ENCODE results near the gene SNTG2. TPM values are rescaled to one million over a fixed set of nuclear protein-coding genes. Genes with fewer than 3 reads are reported as not detected.

Gene SNTG2
- total and polyA plus RNA-seq, 2 donors (not counting 3 experiments of a cell fraction or from before 2014, with no cell fraction given), result not detected

DNA sequence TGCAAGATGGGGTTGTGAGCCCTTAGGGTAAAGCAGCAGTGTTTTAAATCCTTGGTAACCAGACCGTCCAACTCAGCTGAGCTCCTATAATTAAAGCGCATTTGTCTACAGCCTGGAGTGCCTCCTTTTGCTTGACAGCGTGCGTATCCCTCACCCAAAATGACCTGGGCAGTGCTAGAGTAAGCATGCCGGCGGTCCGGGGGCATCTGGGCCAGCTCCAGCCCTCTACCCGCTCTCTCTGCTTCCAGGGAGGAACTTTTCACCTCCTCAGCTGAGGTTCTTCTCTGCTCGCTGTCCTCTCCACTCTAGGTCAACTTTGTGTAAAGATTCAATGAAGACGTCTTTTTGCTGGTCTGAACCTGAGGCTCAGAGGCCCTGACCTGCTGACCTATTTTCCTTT lies 360.2 kb downstream of the SNTG2 start:
- DNase-seq (ENCODE audit: low read depth, low spot score) (no peak), FAIRE-seq (no peak)
- peaks cover 6% of the 10 kb centered on the region for H3K9me3 ChIP-seq (replicated peaks; ENCODE audit: control insufficient read depth, insufficient read depth, low read length)
- BruUV-seq (replicated peaks), result no TSS peak
- no peaks in the 10 kb centered on the region for H4K20me1 ChIP-seq (replicated peaks; ENCODE audit: control insufficient read depth, extremely low read depth, insufficient read depth, low read length)
- no peak overlapping the region for H3K9ac ChIP-seq (replicated peaks; ENCODE audit: extremely low read depth, insufficient read depth, low read length)
- POLR2A ChIA-PET, result no interaction called here
- H3K27me3 ChIP-seq (ENCODE audit: control insufficient read depth in 2 of 2, insufficient read depth in 2 of 2, low read length in 2 of 2), result no peaks in the 10 kb centered on the region
- H3K4me3 ChIP-seq (replicated peaks in 1 of 3; ENCODE audit: insufficient read depth in 1 of 3, low read depth in 1 of 3, low read length in 3 of 3), result no peak overlapping the region
- H3K4me2 ChIP-seq (ENCODE audit: insufficient read depth, low read length), result no peak overlapping the region
- dilution Hi-C loops (cut with MboI; ENCODE audit: extremely low pct_ligation_motif_present, low sequenced_read_pairs), result no loop called here
- no peaks in the 10 kb centered on the region for H3K36me3 ChIP-seq (ENCODE audit: control insufficient read depth in 2 of 2, extremely low read depth in 1 of 2, insufficient read depth in 2 of 2, low read length in 2 of 2)
- CTCF ChIA-PET, result no interaction called here
- H3K9me1 ChIP-seq (replicated peaks; ENCODE audit: control insufficient read depth, extremely low read depth, insufficient read depth, low read length), result no peaks in the 10 kb centered on the region
- H2AFZ ChIP-seq (ENCODE audit: low read depth, low read length), result no peak overlapping the region
- intact Hi-C loops (cut with micrococcal nuclease), result no loop called here
- no peaks in the 10 kb centered on the region for H3K4me1 ChIP-seq (ENCODE audit: control insufficient read depth, extremely low read depth, insufficient read depth, low read length)
- no peaks in the 10 kb centered on the region for H3K79me2 ChIP-seq (ENCODE audit: control insufficient read depth, insufficient read depth, low read length)
- TF ChIP-seq POLR2A (IDR thresholded peaks at IDR 0.05; ENCODE audit: low read depth, low read length), result no peak
- no peak for TF ChIP-seq FOS (IDR thresholded peaks at IDR 0.05; ENCODE audit: borderline replicate concordance, insufficient read depth, low read length)
- no peak for TF ChIP-seq GATA2 (IDR thresholded peaks at IDR 0.05; ENCODE audit: insufficient read depth, insufficient read length, low read depth, low read length)
- TF ChIP-seq JUN (IDR thresholded peaks at IDR 0.05; ENCODE audit: borderline replicate concordance, insufficient read depth, insufficient read length, low read depth), result no peak
- no peak overlapping the region for H3K27ac ChIP-seq (ENCODE audit: insufficient read depth, low read depth, low read length)

- Histone ChIP-seq H3K27me3 (ENCODE audit: control insufficient read depth in 2 of 2, insufficient read depth in 2 of 2, low read length in 2 of 2) (no peaks in the 10 kb centered on the region), H3K4me2 (ENCODE audit: insufficient read depth, low read length) (no peak overlapping the region), H3K79me2 (ENCODE audit: control insufficient read depth, insufficient read depth, low read length) (no peaks in the 10 kb centered on the region), H3K4me1 (ENCODE audit: control insufficient read depth, extremely low read depth, insufficient read depth, low read length) (no peaks in the 10 kb centered on the region), H3K9me1 (replicated peaks; ENCODE audit: control insufficient read depth, extremely low read depth, insufficient read depth, low read length) (no peaks in the 10 kb centered on the region), H3K36me3 (ENCODE audit: control insufficient read depth in 2 of 2, extremely low read depth in 1 of 2, insufficient read depth in 2 of 2, low read length in 2 of 2) (no peaks in the 10 kb centered on the region), H3K9me3 (replicated peaks; ENCODE audit: control insufficient read depth, insufficient read depth, low read length) (peaks cover 7% of the 10 kb centered on the region), H3K4me3 (replicated peaks in 1 of 3; ENCODE audit: insufficient read depth in 1 of 3, low read depth in 1 of 3, low read length in 3 of 3) (no peak overlapping the region), H3K27ac (ENCODE audit: insufficient read depth, low read depth, low read length) (no peak overlapping the region), H3K9ac (replicated peaks; ENCODE audit: extremely low read depth, insufficient read depth, low read length) (no peak overlapping the region), H2AFZ (ENCODE audit: low read depth, low read length) (no peak overlapping the region), H4K20me1 (replicated peaks; ENCODE audit: control insufficient read depth, extremely low read depth, insufficient read depth, low read length) (no peaks in the 10 kb centered on the region)
- FAIRE-seq (no peak), DNase-seq (ENCODE audit: low read depth, low spot score) (no peak)
- BruUV-seq (replicated peaks), result no TSS peak
- TF ChIP-seq GATA2 (IDR thresholded peaks at IDR 0.05; ENCODE audit: insufficient read depth, insufficient read length, low read depth, low read length), result no peak
- no peak for TF ChIP-seq EZH2 (IDR thresholded peaks at IDR 0.05; ENCODE audit: borderline replicate concordance, low read depth, low read length, severe bottlenecking)
- no peak for TF ChIP-seq FOS (IDR thresholded peaks at IDR 0.05; ENCODE audit: borderline replicate concordance, insufficient read depth, low read length)
- CTCF ChIA-PET, result no interaction called here
- intact Hi-C loops (cut with micrococcal nuclease), result no loop called here
- POLR2A ChIA-PET, result no interaction called here
- dilution Hi-C loops (cut with MboI; ENCODE audit: extremely low pct_ligation_motif_present, low sequenced_read_pairs), result no loop called here
Observed at GRCh38 chr2:1313240-1313924, 362.7 kb downstream of the SNTG2 start.
